Pericardium fibroblast (primary cell): ENCODE results near the gene CUL2. TPM values are rescaled to one million over a fixed set of nuclear protein-coding genes. Genes with fewer than 3 reads are reported as not detected.

Experiments
- total RNA-seq: library from RNA; depleted of rRNA; stranded (reverse); fragments of >200 nt; gene quantifications from 2 replicates; pipeline ENCODE4 v1.2.3, GENCODE V29; 2015

Gene CUL2
- total RNA-seq, result 15.5 and 17.6 TPM in 2 replicates

GRCh38 chr10:35090162-35090954, at the start of gene CUL2:
Gene CUL2 (minus strand): TSS chr10:35090341. CDS start chr10:35071317, 19,024 bp downstream.

GRCh38 chr10:35126530-35127288, 36.6 kb upstream of the CUL2 start, which contains the start of gene CREM:
Gene CREM (plus strand): TSS chr10:35126846. CDS start chr10:35137836, 10,990 bp downstream.

Other genes starting within 250 kb of the CUL2 start
- gene CREM, start 36.5 kb upstream of the CUL2 start, total RNA-seq, result 8.3 and 21.4 TPM in 2 replicates
- 32.8 and 36.9 TPM in 2 replicates for gene CCNY, start 246.2 kb upstream of the CUL2 start, total RNA-seq